Naive thymus-derived CD8-positive, alpha-beta T cell (primary cell): ENCODE results near the gene DNAH1. TPM values are rescaled to one million over a fixed set of nuclear protein-coding genes. Genes with fewer than 3 reads are reported as not detected.

Experiments
- ATAC-seq, 2 donors: fragments of 150-1000 bp; cut with Tn5 transposase in 1 of 2; sonication (Bioruptor Pico), chemical (Tn5 transposase) in 1 of 2; 1 replicate in 1 of 2; 2 replicates in 1 of 2; pipeline ENCODE4 v1.10.0; 2021; ENCODE audit warnings: mild to moderate bottlenecking in 2 of 2, moderate library complexity in 2 of 2
- POLR2A ChIA-PET: fragments of 350-600 bp; sonication (Branson Sonifier 250); formaldehyde crosslinking; loops from one replicate; lab custom pipeline; 2021; ENCODE audit warnings: antibody characterized with exemption; lab: Charles Lee
- DNase-seq, 10 donors: peaks; one replicate each; pipeline versions ENCODE4 v3.0.0 to v3.0.0-alpha.2; 2020 to 2022
- H3K27ac Mint-ChIP-seq, 10 donors: one replicate each; pipeline ENCODE4 v1.8.0; 2020 to 2022; ENCODE audit warnings: mild to moderate bottlenecking in 10 of 10, mixed read lengths in 10 of 10, moderate library complexity in 4 of 10, inconsistent platforms in 1 of 10
- H3K27me3 Mint-ChIP-seq, 5 donors: one replicate each; pipeline ENCODE4 v1.8.0; 2021 to 2022; ENCODE audit warnings: mixed read lengths in 5 of 5
- H3K36me3 Mint-ChIP-seq, 3 donors: one replicate each; pipeline ENCODE4 v1.8.0; 2020 to 2022; ENCODE audit warnings: mixed read lengths in 3 of 3, mild to moderate bottlenecking in 2 of 3, inconsistent platforms in 1 of 3
- H3K4me1 Mint-ChIP-seq, 4 donors: one replicate each; pipeline ENCODE4 v1.8.0; 2021 to 2022; ENCODE audit warnings: mixed read lengths in 4 of 4
- H3K4me3 Mint-ChIP-seq, 10 donors: one replicate each; pipeline ENCODE4 v1.8.0; 2020 to 2022; ENCODE audit warnings: mild to moderate bottlenecking in 10 of 10, mixed read lengths in 10 of 10, moderate library complexity in 6 of 10, inconsistent platforms in 1 of 10
- H3K9me3 Mint-ChIP-seq, 9 donors: one replicate each; pipeline ENCODE4 v1.8.0; 2020 to 2022; ENCODE audit warnings: mixed read lengths in 9 of 9, mild to moderate bottlenecking in 3 of 9, inconsistent platforms in 1 of 9, moderate library complexity in 1 of 9
- polyA plus RNA-seq, 3 donors: library from polyadenylated mRNA; unstranded; fragments of 300-500 nt; fragmentation: Illumina TruSeq; gene quantifications; one replicate each; pipeline ENCODE4 v1.2.3, GENCODE V29; 2021
- total RNA-seq, 8 experiments: library from RNA in 2 of 8; stranded (reverse) in 2 of 8; gene quantifications; one replicate each; pipeline ENCODE4 v1.2.3 and lab custom pipeline; 2021 to 2026

Gene DNAH1
- total and polyA plus RNA-seq, 5 experiments from 2014 or later: 0.21 to 41.4 (median 1.3) TPM

DNA sequence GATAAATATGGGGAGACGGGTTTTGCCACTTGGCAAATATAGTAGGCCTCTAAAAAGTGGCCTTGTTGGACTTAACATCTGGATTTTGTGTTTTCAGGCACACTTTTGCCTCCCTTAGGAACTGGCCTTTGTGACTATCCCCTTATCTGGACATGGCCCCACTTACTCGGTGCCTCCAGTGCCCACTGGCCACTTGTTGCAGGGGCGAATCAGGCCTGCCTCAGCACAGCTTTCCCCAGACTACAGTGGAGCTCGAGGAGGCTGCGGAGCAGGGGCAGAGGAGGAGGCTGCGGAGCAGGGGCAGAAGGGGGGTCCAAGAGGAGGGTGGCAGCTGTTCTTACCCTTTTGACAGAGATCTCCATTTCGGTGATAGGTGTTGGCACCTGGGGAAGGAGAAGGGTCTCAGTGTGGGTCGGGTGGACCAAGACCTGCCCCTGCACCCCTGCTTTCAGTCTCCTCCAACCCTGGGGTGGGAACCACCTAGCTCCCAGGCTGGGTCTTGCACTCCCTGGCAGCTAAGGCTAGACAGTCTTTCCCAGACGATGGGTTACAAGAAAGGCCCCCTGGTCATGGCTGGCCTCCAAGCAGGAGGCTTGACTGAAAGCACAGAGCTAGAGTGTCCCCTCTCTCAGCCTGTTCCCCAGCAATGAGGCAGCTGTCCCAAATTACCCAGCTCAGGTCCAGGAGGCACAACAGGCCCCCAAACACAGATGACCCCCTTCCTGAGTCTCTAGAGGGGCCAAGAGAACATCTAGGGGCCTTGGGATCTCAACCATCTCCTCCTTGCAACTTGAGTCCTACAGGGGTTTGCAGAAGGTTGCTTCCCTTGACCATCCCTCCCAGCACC, 122.7 kb downstream of the DNAH1 start:
- Mint-ChIP-seq H3K36me3 (no peaks in the 10 kb centered on the region), H3K9me3 (no peaks in the 10 kb centered on the region), H3K4me3 (no peak overlapping the region), H3K27ac (no peak overlapping the region), H3K27me3 (no peaks in the 10 kb centered on the region), H3K4me1 (no peaks in the 10 kb centered on the region)
- ATAC-seq: no peak
- DNase-seq: peak in 1 of 10 donors; percentile 31
- POLR2A ChIA-PET: no interaction called here

- Mint-ChIP-seq H3K4me3 (no peak overlapping the region), H3K36me3 (no peaks in the 10 kb centered on the region), H3K27me3 (no peaks in the 10 kb centered on the region), H3K9me3 (no peaks in the 10 kb centered on the region), H3K4me1 (no peaks in the 10 kb centered on the region), H3K27ac (no peak overlapping the region)
- DNase-seq: peak in 1 of 10 donors; percentile 38
- no peak for ATAC-seq
- POLR2A ChIA-PET: no interaction called here
Observed at GRCh38 chr3:52439426-52440248, 123.5 kb downstream of the DNAH1 start.

DNA sequence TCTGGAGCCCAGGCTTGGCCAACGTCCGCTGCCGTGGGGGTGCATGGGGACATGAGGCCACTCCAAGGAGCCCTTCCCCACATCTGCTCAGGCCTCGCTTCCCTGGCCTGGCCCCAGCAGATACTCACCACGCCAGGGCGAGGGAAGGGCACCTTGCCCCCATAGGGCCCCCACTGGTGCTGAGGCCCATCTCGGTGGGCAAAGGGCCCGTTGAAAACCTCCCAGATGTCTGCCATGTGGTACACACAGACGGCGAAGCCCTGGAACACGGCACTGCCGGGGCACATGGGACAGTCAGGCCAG, 124.1 kb downstream of the DNAH1 start:
- ATAC-seq: no peak
- no peaks in the 10 kb centered on the region for H3K27me3 Mint-ChIP-seq
- no peak overlapping the region for H3K27ac Mint-ChIP-seq
- peaks cover 0 to 2% (median 1%) of the 10 kb centered on the region in 4 donors for H3K4me1 Mint-ChIP-seq
- DNase-seq: peak in 1 of 10 donors; percentile 36
- no peaks in the 10 kb centered on the region for H3K9me3 Mint-ChIP-seq
- no peak overlapping the region for H3K4me3 Mint-ChIP-seq
- H3K36me3 Mint-ChIP-seq: no peaks in the 10 kb centered on the region
- POLR2A ChIA-PET: no interaction called here

DNA sequence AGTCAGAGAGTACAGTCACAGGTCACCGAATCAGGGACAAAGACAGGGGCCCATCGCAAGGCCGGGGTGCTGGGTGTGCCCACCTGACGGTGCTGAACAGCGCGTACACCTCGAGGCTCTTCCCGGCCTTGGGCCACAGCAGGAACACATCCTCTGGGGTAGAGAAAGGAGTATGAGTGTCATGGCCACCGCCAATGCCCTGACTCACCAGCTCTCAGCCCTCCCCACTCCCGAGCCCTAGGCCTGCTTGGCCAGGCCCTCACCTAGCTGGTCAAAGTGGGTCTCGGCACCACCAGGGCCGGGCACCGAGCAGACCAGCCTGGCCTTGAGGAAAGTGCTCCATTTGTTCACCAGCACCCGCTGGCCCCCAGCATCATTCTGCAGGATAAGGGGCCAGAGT, 124.6 kb downstream of the DNAH1 start:
- Mint-ChIP-seq H3K36me3 (no peaks in the 10 kb centered on the region), H3K4me3 (no peak overlapping the region), H3K4me1 (peaks cover 0 to 6% (median 1%) of the 10 kb centered on the region in 4 donors), H3K9me3 (no peaks in the 10 kb centered on the region), H3K27me3 (no peaks in the 10 kb centered on the region), H3K27ac (no peak overlapping the region)
- peak in 1 of 10 donors; percentile 41 for DNase-seq
- POLR2A ChIA-PET: no interaction called here
- no peak for ATAC-seq

- POLR2A ChIA-PET: no interaction called here
- Mint-ChIP-seq H3K4me1 (peaks cover 0 to 6% (median 1%) of the 10 kb centered on the region in 4 donors), H3K4me3 (no peak overlapping the region), H3K36me3 (no peaks in the 10 kb centered on the region), H3K27me3 (no peaks in the 10 kb centered on the region), H3K9me3 (no peaks in the 10 kb centered on the region), H3K27ac (no peak overlapping the region)
- DNase-seq: peak in 1 of 10 donors; percentile 55
- no peak for ATAC-seq
Observed at GRCh38 chr3:52441091-52441771, 125.1 kb downstream of the DNAH1 start.

DNA sequence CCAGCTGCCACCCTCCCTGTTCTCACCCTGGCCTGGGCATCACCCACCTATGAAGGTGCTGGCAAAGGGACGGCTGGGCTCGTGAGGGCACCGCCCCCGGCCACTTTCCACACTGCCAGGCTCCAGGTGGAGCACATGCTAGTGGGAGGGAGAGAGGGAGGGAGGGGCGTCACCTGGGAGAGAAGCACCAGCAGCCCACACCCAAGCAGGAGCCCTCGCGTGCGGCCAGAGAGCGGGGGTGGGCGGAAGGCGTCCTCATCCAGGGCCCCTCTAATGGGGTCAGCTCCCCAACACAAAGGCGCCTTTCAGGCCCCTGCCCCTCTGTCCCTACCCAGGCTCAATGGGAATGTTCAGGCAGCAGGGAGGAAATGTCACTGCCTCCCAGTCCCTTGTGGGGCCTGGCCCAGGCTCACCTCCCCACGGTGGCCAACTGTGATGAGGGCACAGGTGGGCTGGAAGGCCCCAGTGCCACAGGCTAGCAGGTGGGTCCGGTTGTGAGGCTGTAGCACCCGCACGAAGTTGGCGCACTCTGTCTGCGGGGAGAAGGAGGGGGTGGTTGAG, 125.7 kb downstream of the DNAH1 start:
- H3K4me3 Mint-ChIP-seq: no peak overlapping the region
- no peak overlapping the region for H3K27ac Mint-ChIP-seq

DNA sequence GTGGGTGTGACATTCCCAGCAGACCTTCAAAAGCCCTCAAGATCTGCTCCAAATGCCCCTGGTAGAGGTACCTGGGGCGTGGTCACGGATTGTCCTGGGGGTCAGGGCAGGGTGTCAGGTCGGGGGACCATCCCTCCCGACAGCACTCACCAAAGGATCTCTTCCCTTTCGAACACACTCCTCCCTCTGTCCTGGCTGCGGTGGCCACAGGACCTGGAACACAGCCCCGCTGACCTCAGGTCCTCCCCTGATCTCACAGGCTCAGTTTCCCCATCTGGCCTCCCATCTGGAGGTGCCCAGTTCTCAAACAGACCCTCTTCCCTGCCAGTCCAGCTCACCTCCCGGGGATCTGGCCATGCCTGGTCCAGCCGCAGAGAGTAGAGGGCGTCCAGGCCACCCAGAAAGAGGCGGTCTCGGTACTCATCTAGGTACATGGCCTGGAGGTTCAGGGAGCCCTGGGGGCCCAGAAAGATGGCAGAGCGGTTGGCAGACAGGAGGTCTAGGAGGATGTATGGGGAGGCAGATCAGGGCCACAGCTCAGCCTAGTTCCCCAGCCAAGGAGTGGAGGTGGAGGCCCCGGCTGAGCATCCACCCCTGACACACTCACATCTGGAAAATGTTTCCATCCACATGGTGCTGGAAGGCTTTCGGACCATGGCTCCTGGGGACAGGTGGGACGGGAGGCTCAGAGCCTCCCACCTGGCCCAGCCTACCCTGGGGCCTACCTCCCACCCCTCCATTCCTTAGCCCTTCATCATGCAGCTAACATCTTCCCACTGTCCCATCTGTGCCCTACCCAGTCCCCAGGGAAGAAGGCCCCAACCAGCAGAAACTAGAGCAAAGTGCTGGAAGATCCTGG, 126.5 kb downstream of the DNAH1 start:
- Mint-ChIP-seq H3K9me3 (no peaks in the 10 kb centered on the region), H3K4me1 (peaks cover 5 to 11% (median 8%) of the 10 kb centered on the region in 4 donors), H3K36me3 (no peaks in the 10 kb centered on the region), H3K4me3 (no peak overlapping the region), H3K27me3 (no peaks in the 10 kb centered on the region), H3K27ac (no peak overlapping the region)
- DNase-seq (peak in 1 of 10 donors; percentile 11), ATAC-seq (no peak)
- POLR2A ChIA-PET: no interaction called here

More for the DNA sequence above, 125.7 kb downstream of the DNAH1 start:
- POLR2A ChIA-PET: no interaction called here
- Mint-ChIP-seq H3K4me1 (peaks cover under 1 to 7% (median 3%) of the 10 kb centered on the region in 4 donors), H3K27me3 (no peaks in the 10 kb centered on the region), H3K9me3 (no peaks in the 10 kb centered on the region), H3K36me3 (no peaks in the 10 kb centered on the region)
- ATAC-seq (no peak), DNase-seq (peak in 1 of 10 donors; percentile 41)

GRCh38 chr3:52443268-52443610, 127.1 kb downstream of the DNAH1 start:
- ATAC-seq (no peak), DNase-seq (peak in 1 of 10 donors; percentile 37)
- Mint-ChIP-seq H3K27me3 (no peaks in the 10 kb centered on the region), H3K4me3 (no peak overlapping the region), H3K9me3 (no peaks in the 10 kb centered on the region), H3K4me1 (peaks cover 7 to 14% (median 9%) of the 10 kb centered on the region in 4 donors), H3K36me3 (no peaks in the 10 kb centered on the region), H3K27ac (no peak overlapping the region)
- POLR2A ChIA-PET: no interaction called here

- Mint-ChIP-seq H3K4me1 (peaks cover 7 to 14% (median 9%) of the 10 kb centered on the region in 4 donors), H3K27ac (no peak overlapping the region), H3K27me3 (no peaks in the 10 kb centered on the region), H3K36me3 (no peaks in the 10 kb centered on the region), H3K9me3 (no peaks in the 10 kb centered on the region), H3K4me3 (no peak overlapping the region)
- POLR2A ChIA-PET: no interaction called here
- ATAC-seq (no peak), DNase-seq (peak in 1 of 10 donors; percentile 15)
Observed at GRCh38 chr3:52443791-52444687, 127.9 kb downstream of the DNAH1 start.

GRCh38 chr3:52444860-52445793, 129.0 kb downstream of the DNAH1 start, which contains the start of gene SEMA3G:
SEMA3G (minus strand) TSS chr3:52445103; CDS start chr3:52445027, 76 bp downstream.
- DNase-seq (peak; percentile 54 to 80 (median 61)), ATAC-seq (peak; percentile 95 to 97)
- Mint-ChIP-seq H3K27ac (peak within 1 kb of the TSS in 2 of 10 donors; percentile 56 to 65), H3K36me3 (no peaks in the 10 kb centered on the region), H3K4me1 (peaks cover 7 to 14% (median 9%) of the 10 kb centered on the region in 4 donors), H3K27me3 (no peaks in the 10 kb centered on the region), H3K4me3 (no peak within 1 kb of the TSS), H3K9me3 (no peaks in the 10 kb centered on the region)
- POLR2A ChIA-PET: interaction anchor here (0.5 to 2.2 kb wide), 4 partner anchors 10 to 269 kb away, joined by 3 to 14 read pairs (median 5); partner anchors contain the start of genes NISCH and TWF2
